Upper lobe of left lung (tissue), 4 donors: ENCODE measurements around the gene DISC1.

ENCODE experiments used
- POLR2A ChIP-seq, 4 donors: fragments of 450-650 bp; IDR thresholded peaks; one replicate each; pipeline ENCODE4 v1.5.1; 2016 to 2017; ENCODE audit warnings: antibody characterized with exemption in 4 of 4, mild to moderate bottlenecking in 2 of 4
- TF ChIP-seq, protein P1 (sequence below), 6 experiments: fragments of 450-650 bp in 4 of 6; fragments of 200-600 bp in 2 of 6; sonication (generic) in 2 of 6; IDR thresholded peaks; one replicate each; pipeline ENCODE4 v1.5.1; 2016 to 2019; ENCODE audit warnings: antibody characterized with exemption in 6 of 6

DNA sequence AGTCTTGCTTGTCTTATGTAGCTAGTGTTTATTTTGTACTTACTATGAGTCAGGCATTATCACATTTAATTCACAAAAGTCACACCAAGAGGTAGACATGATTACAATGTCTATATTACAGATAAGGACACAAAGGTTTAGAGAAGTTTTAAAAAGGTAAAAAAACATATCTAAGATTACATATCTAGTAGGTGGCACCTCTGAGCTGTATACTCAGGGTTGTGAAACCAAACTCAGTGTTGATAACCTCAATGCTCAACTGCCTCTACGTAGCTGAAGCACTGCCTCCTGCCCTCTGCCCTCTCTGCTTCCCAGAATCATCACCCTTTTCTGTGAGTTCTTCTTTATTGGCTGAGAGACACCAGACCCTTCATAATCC, 431.3 kb downstream of the DISC1 start:
- no peak for TF ChIP-seq POLR2A (IDR thresholded peaks at IDR 0.05)
- TF ChIP-seq, protein P1, sequence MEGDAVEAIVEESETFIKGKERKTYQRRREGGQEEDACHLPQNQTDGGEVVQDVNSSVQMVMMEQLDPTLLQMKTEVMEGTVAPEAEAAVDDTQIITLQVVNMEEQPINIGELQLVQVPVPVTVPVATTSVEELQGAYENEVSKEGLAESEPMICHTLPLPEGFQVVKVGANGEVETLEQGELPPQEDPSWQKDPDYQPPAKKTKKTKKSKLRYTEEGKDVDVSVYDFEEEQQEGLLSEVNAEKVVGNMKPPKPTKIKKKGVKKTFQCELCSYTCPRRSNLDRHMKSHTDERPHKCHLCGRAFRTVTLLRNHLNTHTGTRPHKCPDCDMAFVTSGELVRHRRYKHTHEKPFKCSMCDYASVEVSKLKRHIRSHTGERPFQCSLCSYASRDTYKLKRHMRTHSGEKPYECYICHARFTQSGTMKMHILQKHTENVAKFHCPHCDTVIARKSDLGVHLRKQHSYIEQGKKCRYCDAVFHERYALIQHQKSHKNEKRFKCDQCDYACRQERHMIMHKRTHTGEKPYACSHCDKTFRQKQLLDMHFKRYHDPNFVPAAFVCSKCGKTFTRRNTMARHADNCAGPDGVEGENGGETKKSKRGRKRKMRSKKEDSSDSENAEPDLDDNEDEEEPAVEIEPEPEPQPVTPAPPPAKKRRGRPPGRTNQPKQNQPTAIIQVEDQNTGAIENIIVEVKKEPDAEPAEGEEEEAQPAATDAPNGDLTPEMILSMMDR (IDR thresholded peaks at IDR 0.05) = no peak
